Astrocyte (in vitro differentiated cells and primary cell): ENCODE data around the gene APOA4.

Experiments used
- CTCF ChIP-seq: IDR thresholded peaks from 2 replicates; pipeline ENCODE4 v1.5.1; 2011; ENCODE audit warnings: low read depth, mild to moderate bottlenecking, inconsistent platforms, low read length, moderate library complexity; ENCODE audit not compliant: insufficient read depth
- EZH2 ChIP-seq: IDR thresholded peaks from 2 replicates; pipeline ENCODE4 v1.6.1; 2012; ENCODE audit warnings: mild to moderate bottlenecking, low read length, inconsistent platforms; ENCODE audit not compliant: insufficient read depth

- TF ChIP-seq CTCF, result no peak
- no peak for TF ChIP-seq EZH2
Observed at GRCh38 chr11:116813170-116813569, 9.9 kb downstream of the APOA4 start.
